ENCODE measurements around the gene PINLYP.
A peak's percentile ranks its signal among the peaks of the same experiment; 100 is the strongest.

The PINLYP gene

GRCh38 chr19:43551399-43552197 lies 24.0 kb upstream of the PINLYP start:
- no peak for DNase-seq

DNA sequence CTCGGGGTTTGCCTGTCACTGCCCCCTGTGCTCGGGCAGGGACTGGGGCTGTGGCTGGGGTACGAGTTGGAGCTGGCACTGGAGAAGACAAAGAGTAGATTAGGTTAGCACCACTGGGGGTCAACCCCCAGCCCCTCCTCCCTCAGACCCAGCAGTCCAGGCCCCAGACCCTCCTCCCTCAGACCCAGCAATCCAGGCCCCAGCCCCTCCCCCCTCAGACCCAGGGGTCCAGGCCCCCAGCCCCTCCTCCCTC lies 23.5 kb upstream of the PINLYP start:
- DNase-seq, result no peak

DNA sequence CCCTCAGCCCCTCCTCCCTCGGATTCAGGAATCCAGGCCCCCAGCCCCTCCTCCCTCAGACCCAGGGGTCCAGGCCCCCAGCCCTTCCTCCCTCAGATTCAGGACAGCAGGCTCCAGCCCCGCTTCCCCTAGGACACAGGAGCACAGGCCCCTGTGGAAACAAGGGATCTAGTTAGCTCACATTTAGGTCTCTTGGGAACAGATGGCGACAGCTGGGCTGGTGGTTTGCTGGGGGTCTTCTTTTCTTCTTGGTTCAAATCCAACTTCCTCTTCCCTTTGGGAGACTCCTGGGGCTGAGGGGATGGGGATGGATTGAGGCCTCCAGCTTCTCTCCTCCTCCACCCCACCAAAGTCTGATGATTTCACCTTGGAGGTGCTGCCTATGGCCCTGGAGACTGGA lies 23.0 kb upstream of the PINLYP start:
- no peak for DNase-seq

DNA sequence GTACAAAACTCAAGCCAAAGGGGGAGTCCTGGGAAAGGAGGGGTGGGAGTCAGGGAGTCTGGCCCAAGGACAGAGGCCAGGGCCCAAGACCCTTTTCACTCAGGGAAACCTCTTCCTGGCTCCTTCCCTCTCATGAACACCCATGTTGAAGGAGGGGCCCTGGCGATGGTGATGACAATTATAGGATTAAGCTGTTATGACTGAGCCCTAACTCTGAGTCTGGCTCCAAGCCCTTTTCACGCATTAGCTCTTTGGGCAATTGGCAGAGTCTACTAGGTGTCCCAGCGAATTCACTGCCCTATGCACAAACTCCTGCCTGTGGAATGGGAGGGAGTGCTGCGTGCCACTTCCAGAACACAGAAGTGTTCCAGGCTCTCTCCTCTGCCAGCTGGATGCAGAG lies 21.9 kb upstream of the PINLYP start:
- DNase-seq, result no peak

DNA sequence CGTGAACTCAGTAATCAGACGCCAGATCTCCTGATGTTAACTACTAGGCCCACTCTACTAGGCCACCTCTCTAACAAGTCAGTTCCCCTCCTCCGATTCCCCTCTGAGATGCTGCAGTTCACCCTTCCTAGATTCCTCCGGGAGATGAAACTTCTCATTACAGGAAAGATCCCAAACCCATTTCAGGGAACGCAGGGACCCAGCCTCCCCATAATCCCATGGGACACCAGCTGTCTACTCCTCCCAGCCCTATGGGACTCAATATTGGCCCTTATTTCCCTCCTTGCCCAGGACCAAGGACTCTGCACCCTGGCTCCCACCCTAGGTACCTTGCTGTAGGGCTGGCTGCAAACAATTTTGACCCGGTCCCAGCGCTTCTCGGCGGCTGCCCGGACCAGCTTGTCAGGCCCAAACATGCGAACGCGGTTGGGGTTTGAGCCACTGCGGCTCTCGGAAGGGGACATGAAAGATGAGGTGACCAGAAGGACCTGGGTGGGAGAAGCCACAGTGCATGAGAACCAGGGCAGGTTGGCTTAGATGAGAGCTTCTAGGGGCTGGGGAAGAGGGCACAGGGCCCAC lies 21.2 kb upstream of the PINLYP start:
- DNase-seq, result no peak

- peak; percentile 90 for DNase-seq
These were observed 20.3 kb upstream of the PINLYP start for GRCh38 chr19:43555185-43555770.

- peak; percentile 42 for DNase-seq
These were observed 14.9 kb upstream of the PINLYP start for GRCh38 chr19:43560687-43561086.

DNA sequence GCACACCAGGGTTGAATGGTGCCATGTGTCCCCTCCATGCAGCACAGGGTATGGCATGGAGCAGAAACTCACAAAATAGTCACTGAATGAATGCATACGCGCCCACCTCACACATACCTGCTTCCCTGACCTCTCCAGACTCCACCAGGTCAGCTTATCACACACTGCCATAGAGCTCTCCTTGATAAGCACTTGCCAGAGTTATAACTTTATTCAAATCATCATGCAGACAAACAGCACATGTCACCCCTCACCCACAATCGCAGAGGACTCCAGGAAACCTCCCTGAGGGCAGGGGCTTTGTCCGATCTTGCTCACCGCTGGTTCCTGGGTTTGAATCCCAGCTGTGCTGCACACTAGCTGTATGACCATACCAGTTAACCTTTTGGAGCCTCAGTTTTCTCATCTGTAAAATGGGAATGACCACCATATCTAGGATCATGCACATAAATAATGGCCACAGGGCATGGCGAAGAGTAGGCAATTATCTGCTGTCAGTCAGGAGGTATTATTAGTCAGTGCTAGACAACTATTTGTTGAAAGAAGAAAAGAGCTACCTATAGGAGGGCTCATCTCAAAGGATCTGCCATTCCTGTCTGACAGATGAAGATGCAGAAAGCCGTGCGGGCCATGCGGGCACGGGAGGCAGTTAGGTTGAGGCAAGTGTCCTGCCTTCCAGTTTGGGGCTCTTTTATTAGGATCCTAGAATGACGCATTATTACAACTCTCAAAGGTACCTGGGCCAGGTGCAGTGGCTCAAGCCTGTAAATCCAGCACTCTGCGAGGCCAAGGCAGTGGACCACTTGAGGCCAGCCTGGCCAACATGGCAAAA lies 14.2 kb upstream of the PINLYP start:
- DNase-seq, result no peak

GRCh38 chr19:43562226-43562697 lies 13.3 kb upstream of the PINLYP start:
- peak; percentile 9 for DNase-seq

DNA sequence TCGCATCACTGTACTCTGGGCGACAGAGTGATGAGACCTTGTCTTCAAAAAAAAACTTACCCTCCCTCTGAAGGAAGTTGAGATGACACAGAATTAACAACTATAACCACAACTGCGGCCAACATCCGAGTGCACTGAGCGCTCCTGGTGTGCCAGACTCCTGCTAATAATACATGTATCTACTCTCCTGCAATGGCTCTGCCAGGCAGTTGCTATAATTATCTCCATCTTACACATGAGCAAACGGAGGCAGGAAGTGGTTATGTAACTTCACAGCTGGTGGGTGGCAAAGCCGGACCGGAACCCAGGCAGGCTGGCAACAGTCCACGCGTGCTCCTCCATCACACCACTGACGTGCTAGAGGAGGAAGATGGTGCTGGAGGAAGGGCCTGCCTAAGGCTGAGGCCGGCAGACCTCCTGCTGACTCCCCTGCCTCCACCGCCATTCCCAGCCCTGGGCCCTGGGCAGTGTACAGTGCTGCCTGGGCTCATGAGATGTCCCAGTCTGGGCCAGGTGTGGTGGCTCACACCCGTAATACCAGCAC lies 12.8 kb upstream of the PINLYP start:
- peak; percentile 88 for DNase-seq

DNA sequence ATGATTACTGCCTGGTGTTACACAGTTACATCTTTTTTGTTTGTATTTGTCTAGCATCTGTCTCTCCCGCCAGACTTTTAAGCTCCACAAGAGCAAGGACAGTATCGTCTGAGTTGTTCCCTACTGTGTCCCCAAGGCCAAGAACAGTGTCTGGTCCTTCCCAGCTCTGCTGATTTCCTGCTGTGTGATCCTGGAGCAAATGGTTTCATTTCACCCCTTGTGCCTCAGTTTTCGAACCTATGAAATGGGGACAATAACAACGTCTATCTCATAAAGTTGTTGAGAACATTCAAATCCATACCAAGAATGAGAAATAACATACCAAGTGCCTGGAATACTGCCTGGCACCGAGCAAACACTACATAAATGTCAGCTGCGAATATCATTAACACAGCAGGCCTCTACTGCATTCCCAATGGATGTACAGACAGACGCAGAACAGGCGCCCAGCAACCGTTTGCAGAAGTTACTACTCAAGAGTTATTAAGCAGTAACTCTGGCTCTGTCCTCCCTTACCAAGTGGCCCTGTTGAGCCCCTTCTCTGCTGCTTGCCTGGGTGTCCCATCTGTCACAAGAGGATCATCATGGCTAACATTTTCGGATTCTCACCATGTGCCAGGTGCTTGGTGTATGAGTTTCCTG lies 11.7 kb upstream of the PINLYP start:
- DNase-seq, result no peak

DNA sequence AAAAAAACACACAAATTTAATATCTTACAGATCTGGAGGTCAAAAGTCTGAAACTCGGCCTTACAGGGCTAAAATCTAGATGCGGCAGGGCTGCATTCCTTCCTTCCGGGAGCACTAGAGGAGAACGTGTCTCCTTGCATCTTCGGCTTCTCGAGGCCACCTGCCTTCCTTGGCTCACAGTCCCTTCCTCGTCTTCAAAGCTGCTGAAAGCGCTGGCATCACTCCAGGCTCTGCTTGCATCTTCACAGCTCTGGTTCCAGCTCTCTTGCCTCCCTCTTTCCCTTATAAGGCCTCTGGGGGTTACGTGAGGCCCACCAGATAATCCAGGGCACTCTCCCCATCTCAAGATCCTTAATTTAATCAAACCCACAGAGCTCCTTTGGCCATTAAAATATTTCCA lies 10.8 kb upstream of the PINLYP start:
- DNase-seq, result peak; percentile 27

DNA sequence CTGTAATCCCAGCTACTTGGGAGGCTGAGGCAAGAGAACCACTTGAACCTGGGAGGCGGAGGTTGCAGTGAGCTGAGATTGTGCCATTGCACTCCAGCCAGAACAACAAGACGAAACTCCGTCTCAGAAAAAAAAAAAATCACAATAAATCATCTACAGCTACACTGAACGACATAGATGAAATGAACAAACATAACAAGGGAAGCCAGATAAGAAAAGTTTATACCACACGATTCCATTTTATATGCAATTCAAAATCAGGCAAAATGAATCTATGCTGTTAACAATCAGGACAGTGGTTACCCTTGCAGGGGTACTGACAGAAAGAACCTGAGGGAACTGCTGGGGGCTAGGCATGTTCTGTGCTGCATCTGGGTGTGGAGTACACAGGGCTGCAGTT lies 5.9 kb upstream of the PINLYP start:
- DNase-seq, result no peak

DNA sequence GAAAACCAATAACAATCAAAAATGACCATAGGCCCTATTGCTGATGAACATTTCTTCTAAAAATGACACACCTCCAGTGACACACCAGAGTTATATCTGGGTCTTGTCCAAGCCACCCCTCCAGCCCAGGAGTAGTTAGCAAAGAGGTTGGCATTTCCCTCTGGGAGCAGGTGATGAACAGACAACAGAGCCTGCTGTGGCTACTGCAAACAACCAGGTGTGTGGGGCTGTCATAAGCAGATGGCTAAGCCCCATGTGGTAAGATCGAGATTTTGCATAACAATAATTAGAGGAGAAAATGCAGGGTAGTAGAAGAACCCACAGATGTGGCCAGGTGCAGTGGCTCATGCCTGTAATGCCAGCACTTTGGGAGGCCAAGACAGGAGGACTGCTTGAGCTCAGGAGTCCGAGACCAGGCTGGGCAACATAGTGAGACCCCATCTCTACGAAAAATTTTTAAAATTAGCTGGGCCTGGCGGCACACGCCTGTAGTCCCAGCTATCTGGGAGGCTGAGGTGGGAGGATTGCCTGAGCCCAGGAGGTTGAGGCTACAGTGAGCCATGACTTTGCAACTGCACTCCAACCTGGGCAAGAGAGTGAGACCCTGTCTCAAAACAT lies 5.3 kb upstream of the PINLYP start:
- no peak for DNase-seq

DNA sequence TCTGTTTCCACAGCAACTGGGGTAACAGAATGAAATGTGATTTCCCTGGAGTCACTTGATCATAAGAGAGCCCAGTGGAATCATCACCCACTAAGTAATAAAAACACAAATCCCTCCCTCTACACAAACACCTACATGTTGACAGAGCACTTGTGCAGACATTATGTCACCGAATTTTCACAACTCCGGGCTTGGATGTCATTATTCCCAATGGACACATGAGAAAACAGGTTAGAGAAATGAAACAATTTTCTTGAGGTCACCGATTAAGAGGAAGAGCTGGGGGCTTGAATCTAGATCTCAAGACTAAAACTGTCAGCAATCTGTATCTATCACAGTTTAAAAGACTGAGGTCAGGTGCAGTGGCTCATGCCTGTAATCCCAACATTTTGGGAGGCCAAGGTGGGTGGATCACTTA lies 3.4 kb upstream of the PINLYP start:
- no peak for DNase-seq

DNA sequence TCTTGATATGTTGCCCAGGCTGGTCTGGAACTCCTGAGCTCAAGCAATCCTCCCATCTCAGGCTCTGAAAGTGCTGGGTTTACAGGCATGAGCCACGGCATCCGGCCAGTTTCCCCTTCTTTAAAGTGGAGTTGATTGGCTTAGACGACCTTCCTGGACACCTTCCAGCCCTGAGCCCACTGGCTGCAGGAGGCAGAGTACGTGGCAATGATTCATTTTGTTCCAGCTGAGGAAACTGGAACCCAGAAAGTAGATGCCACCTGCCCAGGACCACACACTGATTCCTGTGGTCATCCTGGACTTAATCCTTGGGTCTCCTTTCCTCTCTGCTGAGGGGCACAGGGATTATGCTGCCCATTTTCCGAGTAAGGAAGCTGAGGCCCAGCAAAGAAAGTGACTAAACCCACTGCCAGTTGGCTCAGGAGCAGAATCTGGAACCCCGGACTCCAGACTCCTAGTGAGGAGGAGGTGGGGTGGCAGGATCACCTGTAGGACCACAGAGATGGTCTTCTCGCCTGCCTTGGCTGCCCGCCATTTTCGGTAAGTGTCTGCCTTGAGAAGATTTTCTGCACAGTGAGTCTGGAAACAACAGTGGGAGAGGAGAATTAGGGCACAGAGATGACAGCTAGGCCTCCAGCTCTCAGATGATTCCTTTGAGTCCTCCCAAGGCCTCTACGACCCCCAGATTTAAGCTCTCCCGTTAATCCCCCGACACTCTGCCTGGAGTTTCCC lies 1.0 kb upstream of the PINLYP start:
- DNase-seq, result no peak

GRCh38 chr19:43575955-43576878 lies 616 bp downstream of the PINLYP start:
- DNase-seq, result no peak

DNA sequence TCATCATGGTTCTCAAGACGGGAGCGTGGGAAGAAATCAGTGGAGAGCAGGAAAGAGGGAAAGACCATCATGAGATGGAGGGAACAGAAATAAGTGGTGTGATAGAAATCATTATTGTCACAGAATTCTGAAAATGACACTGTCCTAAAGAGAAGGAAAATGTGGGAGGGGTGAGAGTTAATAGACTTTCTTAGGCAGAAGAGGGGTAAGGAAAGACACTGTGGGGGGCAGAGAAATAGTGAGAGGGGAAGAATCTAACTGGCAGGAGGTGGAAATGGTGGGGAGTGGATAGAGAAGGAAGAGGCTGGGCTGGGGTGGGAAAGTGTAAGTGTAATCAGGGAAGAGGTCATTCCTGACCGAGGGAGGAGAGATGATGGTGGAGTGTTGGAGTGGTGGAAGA lies 3.2 kb downstream of the PINLYP start:
- DNase-seq, result no peak

- DNase-seq, result no peak
These were observed 5.9 kb downstream of the PINLYP start for GRCh38 chr19:43581467-43581866.

DNA sequence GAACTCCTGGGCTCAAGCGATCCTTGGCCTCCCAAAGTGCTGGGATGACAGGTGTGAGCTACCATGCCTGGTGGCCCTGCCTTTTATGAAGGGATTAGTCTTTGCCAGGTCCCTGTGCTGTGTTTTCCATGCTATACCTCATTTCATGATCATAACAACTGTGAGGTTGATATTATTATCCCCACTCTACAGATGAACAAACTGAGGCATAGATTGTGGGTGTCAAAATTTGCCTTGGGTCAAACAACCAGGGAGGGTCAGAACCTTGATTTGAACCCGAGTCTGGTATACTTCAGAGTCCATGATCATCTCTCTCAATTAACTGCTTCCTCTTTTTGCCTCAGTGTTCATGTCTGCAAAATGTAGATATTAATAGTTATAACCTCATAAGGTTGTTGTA lies 6.9 kb downstream of the PINLYP start:
- DNase-seq, result no peak

- DNase-seq, result no peak
These were observed 8.9 kb downstream of the PINLYP start for GRCh38 chr19:43584484-43584883.
